Femur (tissue), 1 donor: ENCODE data around the gene ANKLE1.
A peak's percentile ranks its signal among the peaks of the same experiment; 100 is the strongest.
"Not testable (repeated sequence)": the region's sequence is repeated elsewhere in the genome, so short reads cannot be mapped to it uniquely, and the experiment has no call there.

ENCODE experiments used
- DNase-seq: peaks from one replicate; pipeline ENCODE4 v3.0.0-alpha.2; 2017

Gene ANKLE1

GRCh38 chr19:17248011-17248776, 33.5 kb upstream of the ANKLE1 start:
- DNase-seq = peak; percentile 35

- no peak for DNase-seq
Measured at GRCh38 chr19:17249887-17250548, 31.7 kb upstream of the ANKLE1 start.

- DNase-seq = no peak
Measured at GRCh38 chr19:17254636-17255035, 27.1 kb upstream of the ANKLE1 start.

GRCh38 chr19:17255150-17255621, 26.5 kb upstream of the ANKLE1 start:
- no peak for DNase-seq

GRCh38 chr19:17256130-17256529, 25.6 kb upstream of the ANKLE1 start:
- DNase-seq = no peak

GRCh38 chr19:17259118-17259780, 22.5 kb upstream of the ANKLE1 start:
- DNase-seq = no peak

GRCh38 chr19:17259934-17260333, 21.8 kb upstream of the ANKLE1 start:
- no peak for DNase-seq

GRCh38 chr19:17260842-17261325, 20.8 kb upstream of the ANKLE1 start:
- DNase-seq = peak; percentile 72

GRCh38 chr19:17262557-17262956, 19.1 kb upstream of the ANKLE1 start:
- no peak for DNase-seq

- DNase-seq = no peak
Measured at GRCh38 chr19:17263712-17264640, 17.7 kb upstream of the ANKLE1 start.

- peak; percentile 49 for DNase-seq
Measured at GRCh38 chr19:17264641-17264979, 17.1 kb upstream of the ANKLE1 start, which contains the start of gene USHBP1. USHBP1 (minus strand) TSS chr19:17264745; CDS start chr19:17264299, 446 bp downstream.

GRCh38 chr19:17266026-17266425, 15.7 kb upstream of the ANKLE1 start:
- no peak for DNase-seq

GRCh38 chr19:17266589-17266974, 15.1 kb upstream of the ANKLE1 start:
- no peak for DNase-seq

- DNase-seq = peak; percentile 99
Measured at GRCh38 chr19:17266975-17267788, 14.5 kb upstream of the ANKLE1 start, which contains the start of gene BABAM1. BABAM1 (plus strand) TSS chr19:17267443; CDS start chr19:17268807, 1,364 bp downstream.

GRCh38 chr19:17268754-17269153, 12.9 kb upstream of the ANKLE1 start:
- no peak for DNase-seq

GRCh38 chr19:17274892-17275291, 6.8 kb upstream of the ANKLE1 start:
- not testable (repeated sequence) for DNase-seq

GRCh38 chr19:17275441-17276175, 6.1 kb upstream of the ANKLE1 start:
- DNase-seq = no peak

GRCh38 chr19:17279436-17279835, 2.3 kb upstream of the ANKLE1 start:
- no peak for DNase-seq

GRCh38 chr19:17282488-17283125, 906 bp downstream of the ANKLE1 start:
- DNase-seq = peak; percentile 87

- DNase-seq = no peak
Measured at GRCh38 chr19:17283504-17283996, 1.8 kb downstream of the ANKLE1 start.
